GM08714 (cell line): ENCODE results near the gene PGGT1B.

Experiments used
- H3K4me3 ChIP-seq: fragments of 200-500 bp; sonication (Bioruptor generic); 2 replicates; pipeline ENCODE4 v1.5.1; 2014; ENCODE audit warnings: mild to moderate bottlenecking, low read length, inconsistent platforms
- ZNF274 ChIP-seq: IDR thresholded peaks from 2 replicates; pipeline ENCODE4 v1.6.1; 2012; ENCODE audit warnings: mild to moderate bottlenecking, low read depth, low read length

PGGT1B gene

GRCh38 chr5:115180165-115180709, 82.4 kb downstream of the PGGT1B start:
- no peak for TF ChIP-seq ZNF274
- H3K4me3 ChIP-seq: peak overlapping the region; percentile 54; the same call in 1 of the 2 replicates

- TF ChIP-seq ZNF274: no peak
- H3K4me3 ChIP-seq: peak overlapping the region; percentile 54; the same call in 1 of the 2 replicates
Measured at GRCh38 chr5:115179394-115180164, 83.1 kb downstream of the PGGT1B start.

- no peak for TF ChIP-seq ZNF274
- H3K4me3 ChIP-seq: no peak overlapping the region; the same call in 1 of the 2 replicates
Measured at GRCh38 chr5:115179030-115179393, 83.7 kb downstream of the PGGT1B start.

DNA sequence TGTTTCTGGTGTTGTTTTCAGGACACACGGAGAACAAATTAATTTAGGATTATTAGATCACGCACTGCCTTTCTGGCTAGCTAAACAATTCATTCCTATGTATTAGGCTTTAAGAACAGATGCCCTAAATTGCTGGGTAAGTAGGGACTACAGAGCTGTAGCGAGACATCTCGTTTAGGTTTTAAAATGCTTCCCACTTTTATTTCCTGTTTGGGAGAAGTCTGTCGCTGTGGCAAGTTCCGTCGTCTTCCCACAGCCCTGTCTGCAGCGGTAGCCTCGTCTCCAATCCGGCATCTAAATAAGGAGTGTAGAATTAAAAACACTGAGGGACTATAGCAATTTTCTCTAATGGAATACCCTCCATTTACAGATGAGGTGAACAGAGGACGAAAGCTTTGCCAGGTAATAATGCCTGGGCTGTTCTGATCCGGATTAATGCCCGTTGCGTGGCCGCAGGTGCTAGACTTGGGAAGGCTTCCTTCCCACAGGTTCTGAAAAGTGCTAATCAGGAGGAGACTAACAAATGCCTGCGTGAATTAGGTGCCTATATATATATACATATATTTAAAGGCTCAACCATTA, 91.7 kb downstream of the PGGT1B start:
- TF ChIP-seq ZNF274: no peak
- peak overlapping the region; percentile 76; the same call in 1 of the 2 replicates for H3K4me3 ChIP-seq

DNA sequence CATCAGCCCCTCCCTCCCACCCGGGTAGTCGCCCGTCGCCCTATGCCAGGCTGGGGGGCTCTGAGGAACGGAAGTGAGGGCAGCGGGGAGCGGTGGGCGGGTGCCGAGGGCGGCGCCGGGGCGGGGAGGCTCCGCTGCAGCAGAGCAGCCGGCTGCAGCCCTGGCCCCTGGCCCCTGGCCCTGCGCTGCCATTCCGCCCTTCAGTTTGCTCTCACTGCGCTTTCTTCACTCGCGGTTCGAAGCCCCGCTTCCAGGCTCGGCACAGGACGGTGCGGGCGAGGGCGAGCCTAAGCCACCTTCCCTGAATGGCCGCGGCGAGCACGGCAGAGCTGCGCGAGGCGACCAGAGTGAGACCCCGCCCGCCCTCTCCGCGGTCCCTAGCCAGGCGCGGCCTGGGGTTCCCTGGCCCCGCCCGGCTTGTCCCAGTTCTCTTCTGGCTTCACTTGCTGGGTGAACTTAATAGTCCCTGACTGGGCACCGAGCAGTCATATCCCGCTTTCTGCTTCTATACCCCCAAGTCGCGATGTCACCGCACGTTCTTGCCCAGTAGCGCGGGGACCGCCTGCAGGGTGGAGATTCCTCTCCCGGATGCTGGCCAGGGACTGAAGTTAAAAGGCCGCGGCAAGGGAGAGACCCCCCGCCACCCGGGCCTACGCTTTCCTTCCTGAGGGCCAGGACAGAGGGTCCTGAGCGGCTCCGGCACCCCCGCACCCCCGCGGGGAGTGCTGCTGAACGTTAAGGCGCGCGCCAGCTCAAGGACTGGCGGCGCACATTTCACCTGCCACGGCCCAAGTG, 92.3 kb downstream of the PGGT1B start:
- peak overlapping the region; percentile 76 for H3K4me3 ChIP-seq
- TF ChIP-seq ZNF274: no peak

DNA sequence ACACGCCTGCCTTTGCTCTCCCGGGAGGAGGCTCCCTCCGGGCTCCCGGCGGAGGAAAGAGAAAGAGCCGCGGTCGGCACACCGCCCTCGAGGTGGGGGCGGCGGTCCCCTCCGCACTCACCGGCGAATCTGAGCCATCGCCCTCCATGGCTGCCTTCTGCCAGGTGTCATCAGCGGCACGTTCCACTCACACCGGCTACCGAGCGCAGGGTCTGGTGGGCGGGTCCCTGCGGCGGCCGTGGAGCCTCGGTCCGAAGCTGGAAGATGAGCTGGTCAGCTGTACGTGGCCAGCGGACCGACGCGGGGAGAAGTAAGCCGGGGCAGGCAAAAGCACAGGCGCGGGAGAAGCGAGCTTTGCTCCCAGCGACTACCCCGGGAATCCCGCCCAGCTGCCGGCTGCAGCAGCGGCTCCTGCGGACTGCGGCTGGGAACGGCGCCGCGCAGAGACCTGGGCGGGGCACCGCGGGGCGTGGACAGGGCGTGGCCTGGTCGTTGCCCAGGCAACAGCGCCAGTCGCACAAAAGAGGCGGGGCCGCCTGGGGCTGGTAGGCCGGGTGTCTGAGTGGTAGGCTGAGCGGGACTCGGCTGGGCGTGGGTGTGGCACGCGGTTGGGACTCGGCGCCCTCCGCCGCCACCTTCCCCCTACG, 93.1 kb downstream of the PGGT1B start, which contains the start of gene TRIM36:
TRIM36 (minus strand) TSS at position 422 of the 647 bp plus-strand sequence; CDS start at position 148, 274 bp downstream.
- H3K4me3 ChIP-seq: peak within 1 kb of the TSS; percentile 76

DNA sequence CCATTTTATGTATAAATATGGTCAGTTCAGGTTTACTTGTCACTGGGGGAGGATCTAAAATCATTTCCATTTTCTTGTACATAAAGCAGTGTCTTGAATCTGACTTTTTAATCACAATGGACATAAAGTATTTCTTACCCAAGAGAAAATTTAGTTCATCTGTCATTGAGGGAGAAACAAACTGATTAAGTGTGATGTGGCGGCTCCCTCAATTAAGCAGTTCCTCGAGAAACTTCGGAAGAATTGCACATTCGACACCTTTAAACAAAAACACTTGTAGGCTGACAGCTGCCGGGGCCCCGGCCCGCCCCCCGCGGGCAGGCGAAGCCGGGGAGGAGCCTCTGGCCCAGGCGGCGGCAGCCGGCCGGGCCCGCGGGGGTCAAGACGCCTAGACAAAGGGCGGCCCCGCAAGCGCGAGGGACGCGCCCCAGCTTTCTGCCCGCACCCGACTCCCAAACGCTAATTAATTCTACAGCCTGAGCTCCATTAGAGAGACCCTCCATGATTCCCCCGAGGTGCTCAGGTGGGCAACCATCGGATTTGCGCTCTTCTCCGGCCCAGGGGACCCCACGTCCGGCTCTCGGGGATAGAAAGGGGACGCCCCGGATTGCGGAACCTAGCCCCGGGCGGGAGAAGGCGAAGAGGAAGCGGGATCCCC, 93.7 kb downstream of the PGGT1B start:
- peak overlapping the region; percentile 76 for H3K4me3 ChIP-seq
- TF ChIP-seq ZNF274: no peak

More for the DNA sequence above, 93.1 kb downstream of the PGGT1B start, which contains the start of gene TRIM36:
- no peak for TF ChIP-seq ZNF274

DNA sequence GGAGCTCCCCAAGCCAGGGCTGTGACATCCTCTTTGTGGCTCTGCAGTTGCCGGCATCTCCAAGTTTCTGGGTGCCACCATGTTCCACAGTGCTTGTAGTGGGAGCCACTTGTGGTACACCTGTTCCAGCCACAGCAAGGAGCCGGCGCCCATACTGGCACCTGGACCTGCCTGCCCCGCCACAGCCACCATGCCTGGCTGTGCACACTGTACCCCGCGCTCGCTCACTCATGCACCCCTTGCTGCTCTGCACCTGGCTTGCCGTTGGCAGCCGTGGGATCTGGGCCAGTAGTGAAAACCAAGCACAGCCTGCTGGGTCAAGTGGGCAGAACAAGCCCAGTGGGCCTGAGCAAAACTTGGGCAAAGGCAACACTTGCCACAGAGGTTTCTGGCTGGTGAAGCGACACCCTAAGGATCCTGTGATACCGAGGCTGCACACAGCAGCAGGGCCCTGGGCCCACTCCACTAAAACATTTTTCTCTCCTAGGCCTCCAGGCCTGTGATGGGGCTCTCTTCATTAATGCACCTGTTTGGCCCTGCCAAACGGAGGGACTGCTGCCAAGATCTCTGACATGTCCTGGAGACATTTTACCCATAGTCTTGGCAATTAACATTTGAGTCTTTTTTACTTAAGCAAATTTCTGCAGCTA, 95.8 kb downstream of the PGGT1B start:
- TF ChIP-seq ZNF274: no peak
- H3K4me3 ChIP-seq: no peak overlapping the region

DNA sequence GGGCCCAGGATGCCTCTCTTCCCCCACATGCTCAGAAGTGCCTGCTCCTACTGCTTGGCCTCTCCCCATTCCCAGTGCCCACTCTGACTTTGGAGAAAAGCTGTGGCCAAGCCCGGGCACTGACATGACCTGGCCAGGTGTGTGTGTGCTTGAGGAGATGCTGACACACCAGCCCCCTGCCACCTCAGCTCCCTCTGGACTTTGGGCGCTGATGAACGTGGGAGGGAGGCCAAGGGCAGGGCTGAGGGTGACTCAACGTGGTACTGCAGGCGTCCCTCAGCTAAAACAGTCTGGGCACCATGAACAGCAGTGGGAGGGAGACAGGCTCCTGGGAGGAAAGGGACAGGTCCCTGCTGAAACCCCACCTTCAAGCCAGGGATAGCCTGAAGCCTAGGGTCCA, 96.9 kb downstream of the PGGT1B start:
- no peak overlapping the region for H3K4me3 ChIP-seq
- no peak for TF ChIP-seq ZNF274

- no peak for TF ChIP-seq ZNF274
Measured at GRCh38 chr5:115160975-115161475, 101.7 kb downstream of the PGGT1B start.

More at GRCh38 chr5:115160975-115161475, 101.7 kb downstream of the PGGT1B start:
- H3K4me3 ChIP-seq: no peak overlapping the region
